ENCODE data around the gene GPR146.

DNA sequence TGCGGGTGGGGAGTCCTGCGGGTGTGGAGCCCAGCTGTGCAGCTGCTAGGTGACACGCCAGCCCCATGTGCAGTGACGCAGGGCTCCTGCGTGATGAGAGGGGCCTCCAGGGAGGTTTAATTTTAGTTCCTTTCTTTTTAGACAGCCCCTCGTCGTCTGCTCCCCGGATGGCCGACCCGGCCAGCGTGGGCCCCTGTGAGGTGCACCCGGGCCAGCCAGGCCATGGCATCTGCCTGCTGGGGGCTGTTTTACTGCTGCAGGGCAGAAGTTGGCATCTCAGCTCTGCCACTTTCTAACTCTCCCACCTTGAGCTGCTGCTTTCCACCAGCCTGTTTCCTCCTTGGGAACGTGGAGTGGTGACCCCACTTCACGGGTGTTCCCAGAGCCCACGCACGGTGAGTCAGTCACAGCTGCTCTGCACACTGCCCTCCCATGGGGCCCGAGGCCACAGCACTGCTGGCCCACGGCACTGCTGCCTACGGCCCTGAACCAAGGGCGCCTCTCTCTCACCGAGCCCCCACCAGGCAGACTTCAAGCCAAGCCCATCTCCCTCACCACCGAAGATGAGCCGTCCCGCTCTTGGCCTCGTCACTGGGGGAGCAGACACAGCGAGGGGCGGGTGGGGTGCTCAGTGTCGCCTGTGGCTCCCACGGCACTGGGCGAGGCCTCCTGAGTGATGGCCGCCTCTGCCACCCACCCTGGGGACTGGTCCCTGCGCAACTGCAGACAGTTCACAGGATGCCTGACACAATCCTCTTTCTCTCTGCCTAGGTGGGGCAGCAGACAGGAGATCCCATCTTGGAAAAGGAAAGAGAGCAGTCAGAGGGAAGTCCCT is 40.1 kb upstream of the GPR146 start:
- TF ChIP-seq POLR2A (IDR thresholded peaks at IDR 0.05): no peak
- TF ChIP-seq, protein P1, sequence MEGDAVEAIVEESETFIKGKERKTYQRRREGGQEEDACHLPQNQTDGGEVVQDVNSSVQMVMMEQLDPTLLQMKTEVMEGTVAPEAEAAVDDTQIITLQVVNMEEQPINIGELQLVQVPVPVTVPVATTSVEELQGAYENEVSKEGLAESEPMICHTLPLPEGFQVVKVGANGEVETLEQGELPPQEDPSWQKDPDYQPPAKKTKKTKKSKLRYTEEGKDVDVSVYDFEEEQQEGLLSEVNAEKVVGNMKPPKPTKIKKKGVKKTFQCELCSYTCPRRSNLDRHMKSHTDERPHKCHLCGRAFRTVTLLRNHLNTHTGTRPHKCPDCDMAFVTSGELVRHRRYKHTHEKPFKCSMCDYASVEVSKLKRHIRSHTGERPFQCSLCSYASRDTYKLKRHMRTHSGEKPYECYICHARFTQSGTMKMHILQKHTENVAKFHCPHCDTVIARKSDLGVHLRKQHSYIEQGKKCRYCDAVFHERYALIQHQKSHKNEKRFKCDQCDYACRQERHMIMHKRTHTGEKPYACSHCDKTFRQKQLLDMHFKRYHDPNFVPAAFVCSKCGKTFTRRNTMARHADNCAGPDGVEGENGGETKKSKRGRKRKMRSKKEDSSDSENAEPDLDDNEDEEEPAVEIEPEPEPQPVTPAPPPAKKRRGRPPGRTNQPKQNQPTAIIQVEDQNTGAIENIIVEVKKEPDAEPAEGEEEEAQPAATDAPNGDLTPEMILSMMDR (IDR thresholded peaks at IDR 0.05): no peak

All from lower leg skin (tissue), 3 donors.